CD4-positive, CD25-positive, alpha-beta regulatory T cell (primary cell): ENCODE measurements around the gene KHNYN. TPM values are rescaled to one million over a fixed set of nuclear protein-coding genes. Genes with fewer than 3 reads are reported as not detected.

ENCODE experiments used
- ATAC-seq, 2 donors: fragments of 150-1000 bp; cut with Tn5 transposase; one replicate each; pipeline ENCODE4 v1.10.0; 2021; ENCODE audit warnings: low read depth in 2 of 2, moderate number of reproducible peaks in 2 of 2, moderate library complexity in 1 of 2
- DNase-seq, 3 donors: peaks; one replicate each; pipeline versions ENCODE4 v3.0.0 to v3.0.0-alpha.2; 2012 to 2022; ENCODE audit warnings: mixed read lengths in 1 of 3
- H3K27ac ChIP-seq: one replicate; pipeline ENCODE4 v1.7.0; 2013; ENCODE audit warnings: mild to moderate bottlenecking, low read length; ENCODE audit not compliant: insufficient read depth, poor library complexity, severe bottlenecking
- H3K27me3 ChIP-seq: one replicate; pipeline ENCODE4 v1.7.0; 2013; ENCODE audit warnings: low read length; ENCODE audit not compliant: control insufficient read depth, insufficient read depth
- H3K36me3 ChIP-seq: one replicate; pipeline ENCODE4 v1.7.0; 2013; ENCODE audit warnings: mild to moderate bottlenecking, low read length, moderate library complexity; ENCODE audit not compliant: control insufficient read depth, insufficient read depth
- H3K4me1 ChIP-seq: 2 replicates; pipeline ENCODE4 v1.7.0; 2013; ENCODE audit warnings: mild to moderate bottlenecking, low read length; ENCODE audit not compliant: insufficient read depth, control insufficient read depth, poor library complexity, severe bottlenecking
- H3K4me3 ChIP-seq: one replicate; pipeline ENCODE4 v1.7.0; 2013; ENCODE audit warnings: low read depth, mild to moderate bottlenecking, low read length, moderate library complexity
- H3K9me3 ChIP-seq, 2 experiments: 1 replicate in 1 of 2; 2 replicates in 1 of 2; pipeline ENCODE4 v1.7.0; 2013; ENCODE audit warnings: low read length in 2 of 2, mild to moderate bottlenecking in 1 of 2, moderate library complexity in 1 of 2; ENCODE audit not compliant: control insufficient read depth in 2 of 2
- H3K27ac Mint-ChIP-seq, 3 donors: one replicate each; pipeline ENCODE4 v1.8.0; 2020 to 2022; ENCODE audit warnings: mild to moderate bottlenecking in 3 of 3, mixed read lengths in 3 of 3, moderate library complexity in 2 of 3
- H3K27me3 Mint-ChIP-seq: one replicate; pipeline ENCODE4 v1.8.0; 2022; ENCODE audit warnings: mild to moderate bottlenecking, mixed read lengths
- H3K36me3 Mint-ChIP-seq: one replicate; pipeline ENCODE4 v1.8.0; 2020; ENCODE audit warnings: mixed read lengths
- H3K4me1 Mint-ChIP-seq, 4 donors: one replicate each; pipeline ENCODE4 v1.8.0; 2020 to 2022; ENCODE audit warnings: mixed read lengths in 4 of 4, mild to moderate bottlenecking in 1 of 4
- H3K4me3 Mint-ChIP-seq, 4 donors: one replicate each; pipeline ENCODE4 v1.8.0; 2020 to 2022; ENCODE audit warnings: mild to moderate bottlenecking in 4 of 4, mixed read lengths in 4 of 4, moderate library complexity in 3 of 4
- H3K9me3 Mint-ChIP-seq, 7 donors: one replicate each; pipeline ENCODE4 v1.8.0; 2020 to 2022; ENCODE audit warnings: mixed read lengths in 7 of 7, mild to moderate bottlenecking in 3 of 7, moderate library complexity in 2 of 7
- polyA plus RNA-seq, 4 donors: library from polyadenylated mRNA; unstranded; fragments of 300-500 nt; fragmentation: Illumina TruSeq; gene quantifications; one replicate each; pipeline ENCODE4 v1.2.3, GENCODE V29; 2021
- total RNA-seq: library from RNA; stranded (reverse); gene quantifications from one replicate; pipeline ENCODE4 v1.2.3, GENCODE V29; 2022

The KHNYN gene
- total and polyA plus RNA-seq, 5 donors from 2014 or later, result 12.4 to 139 (median 15.5) TPM

GRCh38 chr14:24417832-24418491 lies 11.8 kb upstream of the KHNYN start:
- Histone ChIP-seq H3K27me3 (peaks cover 2% of the 10 kb centered on the region), H3K4me1 (no peaks in the 10 kb centered on the region), H3K9me3 (no peaks in the 10 kb centered on the region), H3K36me3 (no peaks in the 10 kb centered on the region), H3K4me3 (no peak overlapping the region), H3K27ac (no peak overlapping the region)
- DNase-seq, result no peak
- peaks cover 32% of the 10 kb centered on the region for H3K27me3 Mint-ChIP-seq
- H3K36me3 Mint-ChIP-seq, result no peaks in the 10 kb centered on the region
- no peaks in the 10 kb centered on the region for H3K4me1 Mint-ChIP-seq
- no peak overlapping the region for H3K4me3 Mint-ChIP-seq
- no peak for ATAC-seq
- H3K9me3 Mint-ChIP-seq, result peaks cover 0 to 2% (median 0%) of the 10 kb centered on the region in 7 donors
- no peak overlapping the region for H3K27ac Mint-ChIP-seq

GRCh38 chr14:24418492-24418873 lies 11.3 kb upstream of the KHNYN start:
- no peak for ATAC-seq
- Histone ChIP-seq H3K4me3 (no peak overlapping the region), H3K36me3 (no peaks in the 10 kb centered on the region), H3K4me1 (no peaks in the 10 kb centered on the region), H3K27ac (no peak overlapping the region), H3K9me3 (no peaks in the 10 kb centered on the region), H3K27me3 (peaks cover 2% of the 10 kb centered on the region)
- Mint-ChIP-seq H3K9me3 (peaks cover 0 to 2% (median 0%) of the 10 kb centered on the region in 7 donors), H3K4me1 (no peaks in the 10 kb centered on the region), H3K36me3 (no peaks in the 10 kb centered on the region), H3K27ac (no peak overlapping the region), H3K4me3 (no peak overlapping the region), H3K27me3 (peaks cover 32% of the 10 kb centered on the region)
- no peak for DNase-seq

DNA sequence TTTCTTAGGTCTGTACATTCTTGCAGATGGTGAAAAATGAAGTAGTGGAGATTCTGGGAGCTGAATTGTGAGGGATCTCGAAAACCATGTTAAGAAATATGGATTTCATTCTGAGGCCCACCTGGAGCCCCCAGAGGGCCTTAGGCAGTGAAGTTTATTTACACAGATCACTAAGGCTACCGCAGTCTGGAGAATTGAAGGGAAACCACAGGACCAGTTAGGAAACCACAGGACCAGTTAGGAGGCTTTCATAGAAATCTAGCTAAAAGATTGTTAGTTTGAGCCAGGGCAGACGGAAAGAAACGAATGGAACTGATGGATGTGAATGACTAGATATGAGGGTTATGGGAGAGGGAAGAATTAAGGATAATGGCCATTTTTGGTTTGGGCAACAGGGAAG lies 7.5 kb upstream of the KHNYN start:
- Histone ChIP-seq H3K36me3 (no peaks in the 10 kb centered on the region), H3K27me3 (peaks cover 2% of the 10 kb centered on the region), H3K4me1 (peaks cover 4% of the 10 kb centered on the region), H3K27ac (no peak overlapping the region), H3K4me3 (no peak overlapping the region), H3K9me3 (no peaks in the 10 kb centered on the region)
- DNase-seq (no peak), ATAC-seq (no peak)
- peaks cover 0 to 24% (median 17%) of the 10 kb centered on the region in 4 donors for H3K4me1 Mint-ChIP-seq
- H3K9me3 Mint-ChIP-seq, result no peaks in the 10 kb centered on the region
- H3K27ac Mint-ChIP-seq, result no peak overlapping the region
- no peak overlapping the region for H3K4me3 Mint-ChIP-seq
- H3K36me3 Mint-ChIP-seq, result no peaks in the 10 kb centered on the region
- H3K27me3 Mint-ChIP-seq, result peaks cover 19% of the 10 kb centered on the region

DNA sequence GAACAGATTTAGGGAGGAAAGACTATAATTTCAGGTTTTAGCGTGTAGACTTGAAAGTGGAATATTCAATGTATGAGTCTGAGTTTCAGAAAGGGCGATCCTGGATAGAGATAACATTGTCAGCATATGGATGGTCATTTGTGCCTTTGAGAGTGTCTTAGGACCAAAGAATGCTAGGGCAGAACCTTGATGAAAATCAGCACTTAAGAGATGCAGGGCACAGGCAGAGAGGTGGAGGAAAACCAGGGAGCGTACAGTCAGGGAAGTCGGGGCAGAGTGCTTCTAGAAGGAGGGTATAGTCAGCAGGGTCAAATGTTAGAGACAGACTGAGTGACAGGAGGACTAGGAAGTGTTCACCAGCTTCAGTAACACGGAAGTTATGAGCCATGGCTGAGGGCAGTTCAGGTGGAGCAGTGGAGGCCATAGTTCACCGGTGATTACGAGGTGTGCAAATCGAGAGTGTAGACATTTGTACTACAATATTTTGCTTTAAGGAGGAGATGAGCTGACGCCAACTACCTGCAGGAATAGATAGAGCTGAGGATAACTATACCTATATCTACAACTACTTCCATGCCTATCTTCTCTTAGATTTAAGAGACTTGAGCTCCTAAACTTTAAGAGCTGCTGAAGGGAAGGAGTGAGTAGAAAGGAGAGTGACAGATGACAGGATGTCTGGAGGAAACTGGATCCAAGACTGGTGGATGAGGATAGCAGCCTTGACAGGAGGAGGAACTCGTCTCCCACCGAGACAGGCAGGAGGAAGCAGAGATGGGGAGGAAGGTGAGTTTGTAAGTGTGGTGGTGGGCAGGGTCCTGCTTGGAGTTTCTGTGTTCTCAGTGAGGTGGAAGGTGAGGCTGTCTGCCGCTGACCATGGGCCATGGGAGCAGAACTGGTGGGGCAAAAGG lies 6.8 kb upstream of the KHNYN start:
- peaks cover 2% of the 10 kb centered on the region for H3K27me3 ChIP-seq
- Mint-ChIP-seq H3K4me3 (no peak overlapping the region), H3K36me3 (no peaks in the 10 kb centered on the region), H3K9me3 (no peaks in the 10 kb centered on the region), H3K27me3 (peaks cover 19% of the 10 kb centered on the region), H3K27ac (no peak overlapping the region), H3K4me1 (peaks cover 0 to 26% (median 19%) of the 10 kb centered on the region in 4 donors)
- no peak for DNase-seq
- H3K9me3 ChIP-seq, result no peaks in the 10 kb centered on the region
- H3K36me3 ChIP-seq, result no peaks in the 10 kb centered on the region
- ATAC-seq, result no peak
- H3K4me1 ChIP-seq, result peaks cover 4% of the 10 kb centered on the region
- H3K4me3 ChIP-seq, result no peak overlapping the region
- no peak overlapping the region for H3K27ac ChIP-seq

DNA sequence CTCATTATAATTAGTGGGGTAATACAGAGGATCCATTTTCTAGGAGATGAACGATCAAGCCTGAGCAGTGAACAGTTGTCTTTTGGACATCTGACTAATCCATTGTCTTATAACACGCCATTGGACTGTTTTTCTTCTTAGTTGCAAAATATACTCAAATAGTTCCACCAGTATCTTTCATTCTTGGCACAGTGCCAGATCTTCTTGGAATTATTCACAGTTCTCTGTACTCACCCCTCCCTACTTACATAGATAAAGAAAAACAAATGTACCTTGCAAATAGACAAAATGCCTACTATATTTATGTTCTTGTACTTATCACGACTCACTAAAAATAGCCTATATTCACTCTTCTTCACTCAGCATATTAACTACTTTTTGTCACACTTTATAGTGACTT lies 4.0 kb upstream of the KHNYN start:
- no peaks in the 10 kb centered on the region for H3K36me3 Mint-ChIP-seq
- no peaks in the 10 kb centered on the region for H3K27me3 ChIP-seq
- peaks cover 4% of the 10 kb centered on the region for H3K27me3 Mint-ChIP-seq
- no peaks in the 10 kb centered on the region for H3K36me3 ChIP-seq
- peaks cover 16% of the 10 kb centered on the region for H3K4me1 ChIP-seq
- H3K4me3 Mint-ChIP-seq, result peak overlapping the region; percentile 2 to 71 (median 36)
- no peaks in the 10 kb centered on the region for H3K9me3 ChIP-seq
- ATAC-seq, result peak in 1 of 2 donors; percentile 5
- H3K9me3 Mint-ChIP-seq, result no peaks in the 10 kb centered on the region
- peak overlapping the region; percentile 0 to 91 (median 23) for H3K27ac Mint-ChIP-seq
- H3K4me1 Mint-ChIP-seq, result peaks cover 0 to 38% (median 23%) of the 10 kb centered on the region in 4 donors
- H3K4me3 ChIP-seq, result no peak overlapping the region
- H3K27ac ChIP-seq, result no peak overlapping the region
- peak in 1 of 3 donors; percentile 84 for DNase-seq

DNA sequence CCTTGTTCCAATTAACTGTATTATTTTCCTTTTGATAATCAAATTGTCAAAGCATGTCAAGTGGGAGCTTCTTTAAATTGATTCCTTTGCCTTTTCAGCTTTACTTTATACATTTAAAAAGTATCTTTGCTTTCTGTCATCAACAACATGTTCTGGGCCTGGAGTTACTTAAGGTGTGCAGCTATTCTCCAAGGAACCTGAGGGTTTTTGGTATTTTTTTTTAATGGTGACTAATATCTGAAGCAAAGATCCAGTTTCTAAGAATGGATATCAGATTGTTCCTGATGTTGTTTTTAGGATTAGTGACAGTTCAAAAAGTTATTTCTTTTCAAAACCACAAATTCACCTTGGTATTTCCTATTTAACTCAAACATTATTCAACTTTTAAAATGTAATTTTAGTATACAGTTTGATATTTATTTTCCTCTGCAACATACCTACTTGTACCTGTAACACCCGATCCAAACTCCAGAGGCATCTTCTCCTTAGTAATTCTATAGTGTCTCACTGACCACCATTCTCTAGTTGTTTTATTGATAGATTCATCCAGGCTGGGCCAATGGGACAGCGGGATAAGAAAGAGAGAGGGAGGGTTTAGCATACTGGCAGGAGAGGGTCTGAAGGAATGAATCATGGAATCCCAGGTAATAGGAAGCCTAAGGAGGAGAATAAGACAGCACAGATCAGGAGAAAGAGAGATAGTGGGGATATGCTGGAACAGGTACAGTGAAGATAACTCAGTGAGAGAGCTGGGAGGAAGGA lies 3.4 kb upstream of the KHNYN start:
- Mint-ChIP-seq H3K4me1 (peaks cover 0 to 45% (median 27%) of the 10 kb centered on the region in 4 donors), H3K27me3 (no peaks in the 10 kb centered on the region), H3K36me3 (no peaks in the 10 kb centered on the region), H3K4me3 (peak overlapping the region; percentile 2 to 71 (median 62)), H3K9me3 (no peaks in the 10 kb centered on the region), H3K27ac (peak overlapping the region; percentile 77 to 91 (median 83))
- DNase-seq (no peak), ATAC-seq (no peak)
- Histone ChIP-seq H3K4me1 (peaks cover 23% of the 10 kb centered on the region), H3K4me3 (no peak overlapping the region), H3K9me3 (no peaks in the 10 kb centered on the region), H3K36me3 (no peaks in the 10 kb centered on the region), H3K27me3 (no peaks in the 10 kb centered on the region), H3K27ac (no peak overlapping the region)

DNA sequence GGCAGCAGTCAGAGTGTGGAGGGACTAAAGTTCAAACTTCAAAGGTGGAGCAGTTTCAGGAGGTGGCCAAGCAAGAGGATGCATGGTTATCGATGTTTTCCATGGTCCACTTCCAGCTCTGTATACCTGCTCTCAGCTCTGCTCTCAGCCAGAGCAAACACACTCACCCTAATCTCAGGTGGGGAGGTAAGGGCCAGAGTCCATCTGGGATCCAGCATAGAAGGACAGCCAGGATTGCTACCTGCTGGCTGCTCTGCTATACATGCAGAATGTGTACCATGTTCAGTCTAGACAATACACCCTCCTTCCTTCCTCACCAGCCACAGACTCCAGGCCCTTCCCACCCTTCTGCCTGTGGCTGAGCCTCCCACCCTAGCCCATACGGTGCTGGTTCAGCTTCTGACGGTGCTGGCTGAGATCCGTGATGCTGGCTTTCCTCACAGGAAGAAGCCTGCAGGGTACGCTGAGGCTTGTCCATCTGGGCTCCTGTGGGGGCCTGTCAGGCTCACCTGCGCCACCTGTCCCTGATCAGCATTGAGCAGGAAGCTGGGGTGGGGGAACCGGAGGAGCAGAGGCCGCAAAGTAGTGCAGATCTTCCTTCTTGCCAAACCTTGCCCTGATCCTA lies 2.7 kb upstream of the KHNYN start:
- Histone ChIP-seq H3K27me3 (no peaks in the 10 kb centered on the region), H3K4me3 (no peak overlapping the region), H3K27ac (no peak overlapping the region), H3K36me3 (peaks cover 2% of the 10 kb centered on the region), H3K9me3 (no peaks in the 10 kb centered on the region), H3K4me1 (peaks cover 30% of the 10 kb centered on the region)
- DNase-seq (peak in 1 of 3 donors; percentile 43), ATAC-seq (no peak)
- H3K36me3 Mint-ChIP-seq, result peaks cover 5% of the 10 kb centered on the region
- no peaks in the 10 kb centered on the region for H3K27me3 Mint-ChIP-seq
- H3K4me1 Mint-ChIP-seq, result peaks cover 0 to 52% (median 32%) of the 10 kb centered on the region in 4 donors
- H3K9me3 Mint-ChIP-seq, result no peaks in the 10 kb centered on the region
- peak overlapping the region; percentile 77 to 89 (median 83) for H3K27ac Mint-ChIP-seq
- H3K4me3 Mint-ChIP-seq, result peak overlapping the region; percentile 37 to 69 (median 60)
